A549 treated with ZK216348 at 1 μM for 4 hours (cell line): Measurements from ENCODE around the gene DMBT1. TPM values are rescaled to one million over a fixed set of nuclear protein-coding genes. Genes with fewer than 3 reads are reported as not detected.

Source experiments
- total RNA-seq: library from RNA; stranded (reverse); fragments of 200-300 nt; extraction: Qiagen RNA extraction; gene quantifications from 5 replicates; pipeline ENCODE4 v1.2.3, GENCODE V29; 2022; ENCODE audit warnings: low read depth

Gene DMBT1
- 0.07 to 0.18 TPM (median 0.13 TPM) in 5 replicates for total RNA-seq

DNA sequence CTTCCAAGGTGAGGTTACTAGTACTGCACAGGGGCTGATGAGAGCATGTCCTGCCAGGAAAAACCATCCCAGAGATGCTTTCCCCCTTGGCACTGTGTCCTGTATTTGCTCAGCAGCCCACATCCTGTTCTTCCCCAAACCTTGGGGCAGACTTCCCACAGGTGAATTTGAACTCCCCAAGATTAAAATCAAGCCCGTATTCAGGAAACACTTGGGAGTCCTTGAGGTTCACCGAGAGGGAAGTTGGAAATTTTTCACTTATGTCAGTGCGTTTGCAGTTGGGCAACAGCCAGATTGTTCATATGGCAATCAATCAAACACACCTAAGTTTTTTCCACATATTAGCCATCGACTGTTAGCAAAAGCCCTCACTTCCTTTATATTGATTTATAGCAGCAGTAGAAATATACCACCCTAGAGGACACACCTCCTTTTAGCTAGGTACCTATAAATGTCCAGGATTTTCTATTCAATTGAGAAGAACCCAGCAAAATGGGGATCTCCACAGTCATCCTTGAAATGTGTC lies at the start of gene DMBT1:
DMBT1 (plus strand) TSS at position 476 of the 526 bp plus-strand sequence; CDS start at position 493, 17 bp downstream.

Other genes starting within 250 kb of the DMBT1 start
- 14.0 to 24.7 TPM (median 21.3 TPM) in 5 replicates for gene PLEKHA1, start 186.0 kb upstream of the DMBT1 start, total RNA-seq
- not detected in 5 replicates for gene ARMS2, start 106.1 kb upstream of the DMBT1 start, total RNA-seq
- 52.3 to 62.8 TPM (median 54.3 TPM) in 5 replicates for gene HTRA1, start 99.2 kb upstream of the DMBT1 start, total RNA-seq
- gene C10orf120, start 139.1 kb downstream of the DMBT1 start, total RNA-seq, result not detected in 5 replicates